Anterior cingulate cortex (tissue), 58 donors: ENCODE data around the gene UNC80.
A peak's percentile ranks its signal among the peaks of the same experiment; 100 is the strongest.

ENCODE experiments used
- DNase-seq, 58 donors: peaks; one replicate each; lab custom pipeline; 2025; lab: John Stamatoyannopoulos, UW

The UNC80 gene

GRCh38 chr2:209960045-209960444, 188.4 kb downstream of the UNC80 start:
- DNase-seq, result no peak

DNA sequence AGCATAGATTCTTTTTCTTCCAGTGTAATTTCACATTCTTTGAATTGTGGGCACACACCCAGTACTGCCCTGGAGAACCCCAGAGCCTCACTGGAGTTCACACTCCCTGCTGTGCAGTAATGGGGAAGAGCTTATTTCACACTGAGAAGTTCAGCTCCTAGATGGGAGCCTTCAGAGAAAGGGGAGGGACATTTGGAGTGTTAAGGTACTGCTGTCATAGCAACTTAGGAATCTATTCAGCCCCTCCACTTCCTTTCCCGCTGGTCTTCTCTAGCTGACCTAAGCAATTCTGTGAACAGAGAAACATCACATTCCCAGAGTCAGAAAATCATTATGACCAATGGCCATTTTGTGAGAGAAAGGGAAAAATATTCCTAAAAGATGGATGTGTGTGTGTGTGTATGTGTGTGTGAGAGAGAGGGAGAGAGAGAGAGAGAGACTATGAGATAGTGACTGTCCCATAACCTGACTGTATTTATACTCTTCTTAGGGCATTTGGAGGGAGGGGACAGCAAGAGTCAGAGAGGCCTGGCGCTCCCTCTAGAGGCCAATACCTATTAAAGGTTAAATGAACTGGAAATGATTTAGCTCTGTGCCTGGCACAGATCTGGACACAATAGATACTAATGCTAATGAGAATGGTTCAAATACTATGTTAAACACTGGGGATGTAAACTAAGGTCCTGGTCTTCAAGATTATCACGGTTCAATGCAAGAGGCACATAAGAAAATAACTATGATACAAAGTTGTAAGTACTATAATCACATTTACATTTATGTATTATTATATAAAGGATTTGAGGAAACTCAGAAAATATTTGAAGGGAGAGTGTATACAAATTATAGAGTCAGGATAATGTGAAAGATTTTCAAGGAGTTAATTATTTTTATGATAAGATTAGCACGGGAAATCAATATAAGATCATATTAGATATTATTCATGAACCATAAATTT, 189.3 kb downstream of the UNC80 start:
- peak in 12 of 58 donors; percentile 2 to 28 (median 8) for DNase-seq

- DNase-seq, result no peak
Observed at GRCh38 chr2:209965723-209966122, 194.1 kb downstream of the UNC80 start.

DNA sequence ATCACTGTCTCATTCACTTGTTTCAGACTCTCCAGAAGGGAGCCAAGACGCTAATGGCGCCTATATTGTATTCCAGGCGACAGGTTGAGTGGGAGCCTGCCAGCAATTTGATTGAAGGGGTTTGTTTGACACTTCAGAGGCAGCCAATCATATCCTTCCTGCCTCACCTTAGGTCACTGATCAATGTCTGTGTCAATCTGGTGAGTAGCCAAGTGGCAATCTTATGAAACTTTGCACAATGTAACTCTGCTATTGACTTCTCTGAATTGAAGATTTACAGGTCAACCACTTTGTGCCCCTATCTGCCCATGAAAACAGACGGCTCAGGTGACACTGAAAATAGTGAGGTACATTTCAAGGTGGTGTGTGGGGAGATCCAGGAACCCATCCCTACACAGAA, 198.1 kb downstream of the UNC80 start:
- DNase-seq, result no peak

DNA sequence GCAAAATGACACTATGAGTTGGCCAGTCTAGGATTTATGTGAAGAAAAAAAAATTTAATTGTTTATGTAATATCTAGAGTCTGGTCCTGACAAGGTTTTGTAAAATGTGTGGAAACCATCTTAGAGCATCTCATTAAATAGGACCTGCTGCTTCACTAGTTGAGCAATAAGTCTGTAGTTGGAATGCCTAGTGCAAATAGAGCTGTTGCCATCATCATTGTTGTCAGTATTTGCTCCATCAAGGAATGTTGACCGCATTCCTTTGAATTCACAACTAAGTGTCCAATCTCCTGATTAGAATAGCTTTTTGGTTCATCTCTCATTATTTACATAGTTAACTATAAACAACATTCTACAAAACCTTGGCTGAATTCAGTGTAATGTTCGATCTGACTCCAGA, 198.6 kb downstream of the UNC80 start:
- no peak for DNase-seq

GRCh38 chr2:209970711-209971110, 199.1 kb downstream of the UNC80 start:
- no peak for DNase-seq

DNA sequence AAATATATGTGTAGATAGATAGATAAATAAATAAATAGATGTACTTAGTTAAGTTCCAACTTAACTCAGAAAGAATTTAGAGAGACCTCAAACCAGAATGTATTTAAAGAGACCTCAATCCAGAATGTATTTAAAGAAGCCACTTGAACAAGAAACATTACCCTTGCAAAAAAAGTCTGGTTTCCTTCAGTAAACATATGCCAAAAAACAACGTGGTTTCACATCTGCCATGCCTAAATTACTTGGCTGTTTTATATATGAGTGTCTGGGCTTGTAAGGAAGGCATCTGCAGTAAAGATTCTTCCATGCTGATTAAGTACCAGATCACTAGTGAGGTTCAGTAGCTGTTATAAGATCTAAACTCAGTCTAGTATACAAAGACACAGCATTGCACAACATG, 201.7 kb downstream of the UNC80 start:
- no peak for DNase-seq

DNA sequence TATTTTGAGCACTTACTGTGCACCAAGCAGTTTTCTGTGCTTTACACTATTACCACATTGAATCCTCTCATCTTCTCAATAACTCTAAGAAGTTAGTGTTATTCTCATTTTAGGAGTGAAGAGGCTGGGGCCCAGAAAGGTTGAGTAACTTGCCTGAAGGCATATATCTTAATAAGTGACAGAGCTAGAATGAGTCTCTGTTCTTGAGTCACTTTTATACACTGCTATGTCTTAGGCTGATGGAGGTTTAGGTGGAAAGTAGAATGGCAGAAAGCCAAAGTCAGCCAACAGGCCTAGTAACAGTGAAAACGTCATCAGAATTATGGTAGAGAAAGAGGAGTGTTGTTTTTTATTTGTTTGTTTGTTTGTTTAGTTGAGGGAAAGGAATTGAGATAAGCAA, 202.9 kb downstream of the UNC80 start:
- DNase-seq, result no peak

GRCh38 chr2:209976698-209977385, 205.2 kb downstream of the UNC80 start:
- no peak for DNase-seq

GRCh38 chr2:209977386-209978239, 206.0 kb downstream of the UNC80 start:
- no peak for DNase-seq

DNA sequence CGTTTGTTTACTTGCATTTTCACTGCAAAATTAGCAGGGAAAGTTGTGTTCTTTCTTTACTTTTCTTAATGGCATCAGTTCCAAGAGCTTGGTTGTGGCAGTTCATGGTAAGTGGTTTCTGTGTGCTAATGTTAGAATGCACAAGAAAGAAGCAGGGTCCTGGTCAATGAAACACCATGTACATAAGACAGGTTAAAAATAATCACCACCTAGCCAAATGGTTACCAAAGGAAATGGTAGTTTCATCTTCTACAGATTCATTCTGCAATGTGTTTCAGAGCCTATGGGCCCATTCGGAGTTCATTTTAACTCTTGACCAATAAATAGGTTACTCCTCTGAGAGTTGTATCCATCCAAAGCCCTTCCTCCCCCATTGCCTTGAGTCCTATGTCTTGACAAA, 212.7 kb downstream of the UNC80 start:
- DNase-seq, result no peak

- no peak for DNase-seq
Observed at GRCh38 chr2:209985874-209986273, 214.2 kb downstream of the UNC80 start.

- DNase-seq, result no peak
Observed at GRCh38 chr2:209986415-209986814, 214.8 kb downstream of the UNC80 start.

- DNase-seq, result no peak
Observed at GRCh38 chr2:209988010-209988409, 216.4 kb downstream of the UNC80 start.

- no peak for DNase-seq
Observed at GRCh38 chr2:209990838-209991237, 219.2 kb downstream of the UNC80 start.

GRCh38 chr2:209993968-209994367, 222.3 kb downstream of the UNC80 start:
- DNase-seq, result no peak

DNA sequence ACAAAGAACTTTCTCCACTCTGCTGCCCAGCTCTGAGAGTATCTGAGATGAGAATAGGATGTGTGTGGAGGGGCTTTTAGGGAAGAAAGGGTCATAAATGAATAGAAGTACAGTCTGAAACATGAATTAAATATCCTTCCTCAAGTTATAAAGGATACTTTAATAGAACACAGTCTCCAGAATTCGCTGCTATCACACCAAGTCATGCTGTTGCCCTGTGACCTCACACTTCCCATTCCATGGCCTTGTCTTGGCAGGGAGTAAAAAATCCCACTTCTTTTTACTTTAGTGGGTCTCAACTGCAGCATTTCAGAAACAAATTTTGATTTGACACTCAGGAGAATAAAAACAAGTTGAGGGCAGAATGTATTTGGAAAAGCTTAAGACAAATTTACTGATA, 227.0 kb downstream of the UNC80 start:
- DNase-seq, result no peak

DNA sequence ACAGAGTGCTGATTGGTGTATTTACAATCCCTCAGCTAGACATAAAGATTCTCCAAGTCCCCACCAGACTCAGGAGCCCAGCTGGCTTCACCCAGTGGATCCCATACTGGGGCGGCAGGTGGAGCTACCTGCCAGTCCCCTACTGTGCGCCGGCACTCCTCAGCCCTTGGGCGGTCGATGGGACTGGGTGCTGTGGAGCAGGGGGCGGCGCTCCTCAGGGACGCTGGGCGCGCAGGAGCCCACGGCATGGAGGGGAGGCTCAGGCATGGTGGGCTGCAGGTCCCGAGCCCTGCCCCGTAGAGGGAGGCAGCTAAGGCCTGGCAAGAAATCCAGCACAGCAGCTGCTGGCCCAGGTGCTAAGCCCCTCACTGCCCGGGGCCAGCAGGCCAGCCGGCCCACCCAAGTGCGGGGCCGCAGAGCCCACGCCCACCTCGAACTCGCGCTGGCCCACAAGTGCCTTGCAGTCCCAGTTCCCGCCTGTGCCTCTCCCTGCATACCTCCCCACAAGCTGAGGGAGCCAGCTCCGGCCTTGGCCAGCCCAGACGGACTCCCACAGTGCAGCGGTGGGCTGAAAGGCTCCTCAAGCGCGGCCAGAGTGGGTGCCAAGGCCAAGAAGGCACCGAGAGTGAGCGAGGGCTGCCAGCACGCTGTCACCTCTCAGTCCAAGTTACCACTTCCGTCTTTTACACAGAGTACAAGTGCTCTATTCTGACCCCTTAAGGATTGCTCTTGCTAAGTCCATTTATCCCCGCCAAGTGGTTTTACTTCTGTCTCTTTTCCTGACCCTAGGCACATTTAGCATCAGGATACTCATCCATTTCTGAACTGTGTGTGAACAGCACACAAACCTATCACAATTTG, 229.1 kb downstream of the UNC80 start:
- DNase-seq, result peak in 1 of 58 donors; percentile 2
